Measurements from ENCODE around the gene SEPTIN12. TPM values are rescaled to one million over a fixed set of nuclear protein-coding genes. Genes with fewer than 3 reads are reported as not detected.

SEPTIN12 gene
- total and polyA plus RNA-seq, 2 experiments from 2014 or later = not detected

GRCh38 chr16:4783951-4784336 lies 4.2 kb downstream of the SEPTIN12 start (continued):
- TF ChIP-seq CTCF (conservative IDR thresholded peaks at IDR 0.05; ENCODE audit: low read depth in 2 of 2) = no peak
- no peak for TF ChIP-seq ZNF331 (CRISPR knock-in tag; IDR thresholded peaks at IDR 0.05; ENCODE audit: low read depth)

- H3K4me3 ChIP-seq = no peak overlapping the region
Measured at GRCh38 chr16:4783251-4783950, 4.7 kb downstream of the SEPTIN12 start.

More at GRCh38 chr16:4783251-4783950, 4.7 kb downstream of the SEPTIN12 start:
- H3K4me3 Mint-ChIP-seq = no peak overlapping the region; the same call in 2 of the 3 replicates
- peaks cover 19% of the 10 kb centered on the region for H3K36me3 Mint-ChIP-seq (ENCODE audit: low read depth)
- Histone ChIP-seq H3K79me2 (replicated peaks; ENCODE audit: insufficient read depth) (no peaks in the 10 kb centered on the region), H3K4me2 (no peak overlapping the region), H3K36me3 (ENCODE audit: insufficient read depth) (no peaks in the 10 kb centered on the region), H3K4me1 (ENCODE audit: insufficient read depth) (peaks cover 6% of the 10 kb centered on the region; the same call in 1 of the 2 replicates), H4K20me1 (replicated peaks; ENCODE audit: insufficient read depth) (no peaks in the 10 kb centered on the region), H3K27me3 (ENCODE audit: insufficient read depth) (no peaks in the 10 kb centered on the region), H2AFZ (no peak overlapping the region), H3F3A (replicated peaks; ENCODE audit: low read depth) (no peaks in the 10 kb centered on the region), H3K9me2 (ENCODE audit: insufficient read depth) (no peaks in the 10 kb centered on the region), H3K27ac (ENCODE audit: low read depth) (no peak overlapping the region)
- no peak for ATAC-seq
- H3K27me3 Mint-ChIP-seq (ENCODE audit: insufficient read depth, low read depth, poor library complexity) = peaks cover 28% of the 10 kb centered on the region
- peaks cover 2% of the 10 kb centered on the region; the same call in 2 of the 3 replicates for H3K9me3 Mint-ChIP-seq
- TF ChIP-seq POLR2AphosphoS5 (IDR thresholded peaks at IDR 0.05; ENCODE audit: low read depth) (no peak), EZH2phosphoT487 (IDR thresholded peaks at IDR 0.05; ENCODE audit: unreplicated experiment) (no peak), JUNB (IDR thresholded peaks at IDR 0.05; ENCODE audit: unreplicated experiment) (no peak), EZH2 (IDR thresholded peaks at IDR 0.05; ENCODE audit: low read depth, unreplicated experiment) (no peak), CTCF (conservative IDR thresholded peaks at IDR 0.05; ENCODE audit: low read depth in 2 of 2) (no peak), STAT1 (IDR thresholded peaks at IDR 0.05; ENCODE audit: unreplicated experiment) (no peak), CREB1 (CRISPR knock-in tag; IDR thresholded peaks at IDR 0.05; ENCODE audit: low read depth) (no peak), ZNF114 (CRISPR knock-in tag; IDR thresholded peaks at IDR 0.05) (no peak), NANOG (IDR thresholded peaks at IDR 0.05; ENCODE audit: borderline replicate concordance) (no peak), ZNF331 (CRISPR knock-in tag; IDR thresholded peaks at IDR 0.05; ENCODE audit: low read depth) (no peak), ETS1 (IDR thresholded peaks at IDR 0.05) (no peak), REST (IDR thresholded peaks at IDR 0.05; ENCODE audit: unreplicated experiment) (no peak)
- H3K27ac Mint-ChIP-seq = no peak overlapping the region
- H3K4me1 Mint-ChIP-seq = peaks cover 9% of the 10 kb centered on the region
- DNase-seq (ENCODE audit: low spot score) = no peak
